Type B pancreatic cell (in vitro differentiated cells): ENCODE results near the gene ARMH1. TPM values are rescaled to one million over a fixed set of nuclear protein-coding genes. Genes with fewer than 3 reads are reported as not detected.

ENCODE experiments used
- DNase-seq: peaks from one replicate; pipeline ENCODE4 v3.0.0; 2021; ENCODE audit warnings: mixed read lengths; ENCODE audit not compliant: unreplicated experiment; ENCODE audit errors: extremely low spot score
- H3K27ac Mint-ChIP-seq: 2 replicates; pipeline ENCODE4 v1.8.0; 2021; ENCODE audit warnings: mild to moderate bottlenecking, mixed read lengths
- H3K27me3 Mint-ChIP-seq: 2 replicates; pipeline ENCODE4 v1.8.0; 2021; ENCODE audit warnings: mixed read lengths
- H3K36me3 Mint-ChIP-seq: 2 replicates; pipeline ENCODE4 v1.8.0; 2021; ENCODE audit warnings: mixed read lengths
- H3K4me1 Mint-ChIP-seq: one replicate; pipeline ENCODE4 v1.8.0; 2021; ENCODE audit warnings: mixed read lengths; ENCODE audit not compliant: unreplicated experiment
- H3K4me3 Mint-ChIP-seq: 2 replicates; pipeline ENCODE4 v1.8.0; 2021; ENCODE audit warnings: mild to moderate bottlenecking, mixed read lengths
- H3K9me3 Mint-ChIP-seq: 2 replicates; pipeline ENCODE4 v1.8.0; 2021; ENCODE audit warnings: mixed read lengths
- total RNA-seq: library from RNA; stranded (reverse); gene quantifications from 2 replicates; pipeline ENCODE4 v1.2.1, GENCODE V29; 2021; ENCODE audit warnings: low replicate concordance
- TF ChIP-seq, protein P1 (sequence below): fragments of 200-600 bp; sonication (generic); conservative IDR thresholded peaks from 2 replicates; pipeline ENCODE4 v1.5.0; 2021; ENCODE audit warnings: antibody characterized with exemption, mild to moderate bottlenecking

ARMH1 gene
- total RNA-seq, 1 donor from 2014 or later: 11.6 TPM

DNA sequence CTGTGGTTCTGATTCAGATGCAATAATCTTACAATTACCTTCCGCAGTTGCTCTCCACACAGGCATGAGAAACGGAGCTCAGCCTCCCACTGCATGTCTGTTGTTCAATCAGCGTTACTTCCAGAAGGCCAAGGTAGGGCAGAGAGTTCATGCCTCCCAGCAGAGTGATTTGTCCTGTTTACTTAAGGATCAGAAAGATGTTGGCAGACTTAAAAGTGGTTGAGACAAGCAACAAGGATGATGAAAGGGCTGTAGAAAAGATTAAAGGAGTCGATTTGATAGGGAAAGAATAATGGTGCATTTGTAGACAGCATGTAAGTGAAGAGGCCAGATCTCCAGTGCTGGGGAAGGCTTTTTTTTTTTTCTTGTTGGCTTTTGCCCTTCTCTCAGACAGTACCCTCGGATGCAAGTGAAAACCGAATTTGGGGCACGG lies 26.6 kb downstream of the ARMH1 start:
- Mint-ChIP-seq H3K4me3 (no peak overlapping the region), H3K36me3 (peaks cover 3% of the 10 kb centered on the region), H3K27me3 (peaks cover 9% of the 10 kb centered on the region), H3K27ac (no peak overlapping the region), H3K4me1 (peaks cover 6% of the 10 kb centered on the region), H3K9me3 (no peaks in the 10 kb centered on the region)
- DNase-seq: no peak
- TF ChIP-seq, protein P1, sequence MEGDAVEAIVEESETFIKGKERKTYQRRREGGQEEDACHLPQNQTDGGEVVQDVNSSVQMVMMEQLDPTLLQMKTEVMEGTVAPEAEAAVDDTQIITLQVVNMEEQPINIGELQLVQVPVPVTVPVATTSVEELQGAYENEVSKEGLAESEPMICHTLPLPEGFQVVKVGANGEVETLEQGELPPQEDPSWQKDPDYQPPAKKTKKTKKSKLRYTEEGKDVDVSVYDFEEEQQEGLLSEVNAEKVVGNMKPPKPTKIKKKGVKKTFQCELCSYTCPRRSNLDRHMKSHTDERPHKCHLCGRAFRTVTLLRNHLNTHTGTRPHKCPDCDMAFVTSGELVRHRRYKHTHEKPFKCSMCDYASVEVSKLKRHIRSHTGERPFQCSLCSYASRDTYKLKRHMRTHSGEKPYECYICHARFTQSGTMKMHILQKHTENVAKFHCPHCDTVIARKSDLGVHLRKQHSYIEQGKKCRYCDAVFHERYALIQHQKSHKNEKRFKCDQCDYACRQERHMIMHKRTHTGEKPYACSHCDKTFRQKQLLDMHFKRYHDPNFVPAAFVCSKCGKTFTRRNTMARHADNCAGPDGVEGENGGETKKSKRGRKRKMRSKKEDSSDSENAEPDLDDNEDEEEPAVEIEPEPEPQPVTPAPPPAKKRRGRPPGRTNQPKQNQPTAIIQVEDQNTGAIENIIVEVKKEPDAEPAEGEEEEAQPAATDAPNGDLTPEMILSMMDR: no peak

DNA sequence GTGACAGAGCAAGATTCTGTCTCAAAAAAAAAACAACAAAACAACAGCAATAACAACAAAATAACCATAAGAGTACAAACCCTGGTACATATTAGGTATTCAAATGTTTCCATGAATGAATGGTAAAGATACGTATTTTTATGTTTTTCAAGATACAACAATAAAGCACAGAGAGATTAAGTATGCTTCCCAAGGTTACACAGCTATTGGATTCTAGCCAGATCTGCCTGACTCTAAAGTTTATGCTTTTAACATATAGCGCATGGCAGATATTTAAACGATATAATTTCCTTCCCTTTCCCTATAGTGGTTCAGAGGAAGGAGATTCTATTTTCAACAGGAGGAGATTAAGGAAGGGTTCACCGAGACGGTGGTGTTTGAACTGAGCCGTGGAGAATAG lies 31.0 kb downstream of the ARMH1 start:
- TF ChIP-seq, protein P1: no peak
- Mint-ChIP-seq H3K4me1 (peaks cover 16% of the 10 kb centered on the region), H3K9me3 (peaks cover 11% of the 10 kb centered on the region), H3K4me3 (no peak overlapping the region), H3K36me3 (peaks cover 6% of the 10 kb centered on the region), H3K27ac (no peak overlapping the region), H3K27me3 (peaks cover 15% of the 10 kb centered on the region)
- DNase-seq: no peak

DNA sequence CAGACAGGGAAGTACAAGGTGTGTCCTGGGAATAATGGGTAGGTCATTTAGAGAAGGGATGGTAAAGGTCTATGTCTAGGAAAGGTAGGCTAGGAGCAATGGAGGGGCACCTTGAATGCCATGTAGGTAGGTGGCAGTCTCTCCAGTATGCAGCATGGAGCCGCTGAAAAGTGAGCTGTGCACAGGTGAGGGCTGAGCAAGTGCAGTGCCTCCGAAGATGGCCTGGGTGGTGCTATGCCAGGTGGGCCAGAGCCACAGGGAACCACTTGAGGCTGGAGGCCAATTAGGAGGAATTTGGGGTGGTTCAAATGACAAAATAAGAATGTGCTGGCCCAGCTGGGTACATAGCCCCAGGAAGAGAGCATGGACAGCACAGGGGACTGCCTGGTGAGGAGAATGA lies 31.4 kb downstream of the ARMH1 start:
- TF ChIP-seq, protein P1: no peak
- DNase-seq: no peak
- H3K4me1 Mint-ChIP-seq: peaks cover 15% of the 10 kb centered on the region
- H3K9me3 Mint-ChIP-seq: peaks cover 15% of the 10 kb centered on the region
- peaks cover 19% of the 10 kb centered on the region for H3K27me3 Mint-ChIP-seq
- H3K4me3 Mint-ChIP-seq: no peak overlapping the region
- peaks cover 10% of the 10 kb centered on the region for H3K36me3 Mint-ChIP-seq
- no peak overlapping the region for H3K27ac Mint-ChIP-seq

DNA sequence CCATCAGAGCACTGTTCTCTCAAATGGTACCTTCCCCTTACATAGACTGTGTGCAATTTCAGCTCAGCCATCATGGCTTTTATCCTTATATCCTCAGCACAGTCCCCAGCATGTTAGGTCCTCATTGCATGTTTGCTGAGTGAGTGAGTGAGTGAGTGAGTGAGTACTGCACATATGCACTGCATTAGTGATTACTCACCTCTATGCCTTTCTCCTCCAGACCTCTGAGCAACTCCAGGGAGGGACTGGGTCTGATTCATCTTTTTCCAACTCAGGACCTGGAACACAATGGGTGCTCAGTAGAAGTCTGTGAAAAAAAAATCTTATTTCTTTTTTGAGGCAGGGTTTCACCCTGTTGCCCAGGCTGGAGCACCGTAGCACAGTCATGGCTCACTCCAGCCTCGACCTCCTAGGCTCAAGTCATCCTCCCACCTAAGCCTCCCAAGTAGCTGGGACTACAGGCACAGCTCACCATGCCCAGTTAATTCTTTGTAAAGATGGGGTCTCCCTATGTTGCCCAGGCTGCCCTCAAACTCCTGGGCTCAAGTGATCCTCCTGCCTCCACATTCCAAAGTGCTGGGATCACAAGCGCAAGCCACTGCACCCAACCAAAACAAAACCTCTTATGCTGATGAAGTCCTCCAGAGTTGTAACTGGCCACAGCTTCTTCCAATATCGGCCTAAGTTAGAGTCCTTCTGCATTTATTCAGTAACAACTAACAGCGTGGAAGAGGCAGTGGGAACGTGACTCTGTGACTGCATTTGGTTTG lies 32.8 kb downstream of the ARMH1 start:
- H3K4me3 Mint-ChIP-seq: no peak overlapping the region
- TF ChIP-seq, protein P1: no peak
- DNase-seq: no peak
- peaks cover 23% of the 10 kb centered on the region for H3K27me3 Mint-ChIP-seq
- H3K9me3 Mint-ChIP-seq: peaks cover 15% of the 10 kb centered on the region
- H3K27ac Mint-ChIP-seq: no peak overlapping the region
- peaks cover 10% of the 10 kb centered on the region for H3K4me1 Mint-ChIP-seq
- peaks cover 10% of the 10 kb centered on the region for H3K36me3 Mint-ChIP-seq

DNA sequence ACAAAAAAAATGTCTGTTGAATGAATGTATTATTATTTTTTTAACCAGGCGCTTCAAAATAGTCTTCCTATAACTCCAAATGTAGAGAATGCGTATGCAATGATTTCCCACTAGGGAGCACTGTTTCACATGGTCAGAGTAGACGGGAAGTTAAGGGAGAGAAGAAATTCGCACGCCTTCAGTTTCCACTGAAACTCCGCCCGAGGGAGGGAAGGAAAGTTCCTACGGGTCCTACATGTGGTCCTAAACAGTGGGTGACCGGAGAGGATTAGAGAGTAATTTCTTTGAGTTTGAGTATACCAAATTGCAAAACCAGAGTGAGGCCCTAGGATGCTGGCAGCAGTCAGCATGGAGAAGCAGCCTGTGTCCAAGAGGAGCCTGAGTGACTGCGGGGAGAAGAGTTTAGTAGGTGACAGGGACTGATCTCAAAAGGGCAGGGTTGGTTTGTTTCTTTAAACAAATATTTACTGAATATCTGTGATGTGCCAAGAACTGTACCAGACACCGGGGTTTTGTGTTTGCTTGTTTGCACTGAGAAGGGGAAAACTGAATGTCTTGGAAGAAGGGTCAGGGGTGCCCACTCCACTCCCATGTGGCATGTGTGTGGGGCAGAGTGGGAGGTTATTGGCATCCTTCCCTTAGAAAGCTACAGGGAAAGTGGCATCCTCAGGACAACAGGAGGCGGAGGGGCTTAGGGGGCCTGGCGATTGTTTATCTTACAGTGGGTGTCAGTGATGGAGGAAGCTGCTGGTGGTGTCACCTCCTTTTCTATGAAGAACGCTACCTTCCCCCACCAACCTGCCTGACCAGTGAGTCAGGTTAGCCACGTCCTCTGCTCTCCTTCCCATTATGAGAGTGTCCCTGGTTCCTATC lies 33.7 kb downstream of the ARMH1 start:
- Mint-ChIP-seq H3K9me3 (peaks cover 15% of the 10 kb centered on the region), H3K4me3 (no peak overlapping the region), H3K4me1 (peaks cover 10% of the 10 kb centered on the region), H3K36me3 (peaks cover 10% of the 10 kb centered on the region), H3K27me3 (peaks cover 23% of the 10 kb centered on the region), H3K27ac (no peak overlapping the region)
- TF ChIP-seq, protein P1: peak; percentile 58
- DNase-seq: no peak
